Activated CD4-positive, alpha-beta T cell treated with anti-CD3 and anti-CD28 coated beads, Interleukin-10, Interleukin-2, amounts not matched to agents 100 ng/mL and 50 ng/mL, durations not matched to agents 16 hours and 8 hours (primary cell): ENCODE results near the gene MAPK8.

Experiments used
- DNase-seq: peaks from one replicate; pipeline ENCODE4 v3.0.0-alpha.2; 2020

The MAPK8 gene

DNA sequence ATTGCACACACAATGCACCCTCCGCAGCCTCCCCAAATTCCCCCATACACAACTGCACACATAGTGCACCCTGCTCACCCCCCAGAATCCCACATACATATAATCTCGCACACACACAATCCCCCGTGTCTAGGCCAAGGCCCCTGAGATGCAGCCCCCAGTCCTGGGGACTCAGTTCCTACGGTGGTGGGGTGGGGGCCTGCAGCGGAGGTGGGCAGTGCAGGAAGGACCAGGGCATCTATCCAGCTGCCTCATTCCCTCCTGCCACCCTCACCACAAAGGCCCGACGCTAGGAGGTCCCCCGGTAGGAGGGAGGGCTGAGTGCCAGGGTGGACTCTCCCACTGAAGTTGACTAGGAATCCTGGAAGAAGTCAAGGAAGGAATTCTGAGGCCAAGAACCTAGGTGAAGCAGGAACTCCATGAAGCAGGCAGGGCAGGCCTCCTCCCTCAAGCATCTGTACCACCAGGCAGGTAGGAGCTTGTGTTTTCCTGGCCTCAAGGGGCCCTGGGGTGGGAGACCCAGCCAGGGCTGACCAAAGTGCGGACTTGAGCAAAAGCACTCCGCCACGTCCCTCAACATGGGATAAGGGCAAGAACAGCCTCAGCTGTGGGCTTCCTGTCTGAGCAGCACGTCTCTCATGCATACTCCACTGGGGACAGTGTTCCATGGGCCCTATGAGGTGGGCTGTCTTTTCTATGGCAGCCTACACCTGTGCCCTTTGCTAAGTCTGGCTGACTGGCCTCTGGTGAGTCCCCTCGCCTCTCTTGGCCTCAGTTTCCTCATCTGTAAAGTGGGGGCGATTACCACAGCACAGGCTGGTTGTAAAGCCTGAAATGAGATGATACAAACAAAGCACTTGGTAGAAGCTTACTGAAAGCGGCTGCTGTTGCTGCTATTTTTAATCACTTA is 145.7 kb downstream of the MAPK8 start:
- no peak for DNase-seq

DNA sequence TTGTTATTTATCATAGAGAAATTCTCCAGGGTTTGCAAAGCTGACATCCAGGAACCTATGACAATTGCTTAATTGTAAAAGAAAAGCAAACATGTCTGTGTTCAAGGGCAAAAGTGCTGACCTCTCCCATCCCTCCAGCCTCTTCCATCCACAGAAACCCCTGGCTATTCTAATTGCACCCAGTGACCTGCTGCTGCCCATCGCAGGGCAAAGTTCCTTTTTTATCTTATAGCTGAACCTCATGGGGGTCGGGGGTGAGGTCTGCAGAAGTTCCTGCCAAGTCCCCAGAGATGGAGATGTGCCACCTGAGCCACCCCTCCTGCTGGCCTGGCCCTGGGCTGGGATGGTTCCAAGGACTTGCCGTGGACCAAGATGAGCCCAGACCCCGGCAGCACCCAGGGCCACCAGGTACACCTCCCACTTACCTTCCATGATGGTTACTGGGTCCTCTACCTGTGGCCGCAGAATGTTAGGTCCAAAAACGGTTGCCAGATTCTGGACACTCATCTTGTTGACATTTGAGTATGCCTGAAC is 146.5 kb downstream of the MAPK8 start:
- no peak for DNase-seq

DNA sequence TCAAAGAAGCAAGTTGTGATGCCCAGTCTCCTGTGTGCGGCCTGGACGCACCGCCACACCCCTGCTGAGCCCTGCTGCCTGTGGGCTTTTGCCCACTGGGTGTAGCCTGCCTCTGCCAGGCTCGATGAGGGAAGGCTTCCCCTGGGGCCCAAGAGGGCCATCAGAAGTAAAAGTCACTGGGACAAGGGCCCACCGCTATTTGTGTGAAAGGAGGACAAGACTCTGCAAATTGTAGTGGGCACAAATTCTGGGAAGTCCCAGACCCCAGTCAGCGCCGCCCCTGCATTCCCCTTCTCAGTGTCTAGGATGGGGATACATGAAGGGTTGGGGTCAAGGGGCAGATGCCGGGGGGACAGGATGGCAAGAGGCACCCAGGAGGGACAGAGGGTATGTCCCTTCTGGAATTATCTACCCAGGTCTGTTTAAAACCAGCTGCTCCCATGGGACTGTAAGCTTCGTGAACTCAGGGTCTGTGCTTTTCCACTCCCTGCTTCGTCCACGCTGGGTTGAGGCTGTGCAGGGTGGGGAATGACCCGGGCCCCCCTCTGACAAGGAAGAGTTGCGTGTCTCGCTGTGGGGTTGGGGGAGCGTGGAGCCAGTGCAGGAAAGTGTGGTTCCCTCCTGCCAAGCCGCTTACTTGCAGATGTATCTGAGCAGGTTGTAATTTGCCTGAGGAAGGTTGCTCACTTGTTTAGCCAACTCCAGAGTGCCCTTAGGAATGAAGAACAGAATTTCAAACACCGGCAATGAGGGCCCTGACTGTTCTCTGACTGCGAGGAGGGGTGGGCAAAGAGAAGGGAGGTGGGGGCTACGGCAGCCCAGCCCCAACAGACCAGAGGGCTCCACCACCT is 147.2 kb downstream of the MAPK8 start:
- DNase-seq: no peak

DNA sequence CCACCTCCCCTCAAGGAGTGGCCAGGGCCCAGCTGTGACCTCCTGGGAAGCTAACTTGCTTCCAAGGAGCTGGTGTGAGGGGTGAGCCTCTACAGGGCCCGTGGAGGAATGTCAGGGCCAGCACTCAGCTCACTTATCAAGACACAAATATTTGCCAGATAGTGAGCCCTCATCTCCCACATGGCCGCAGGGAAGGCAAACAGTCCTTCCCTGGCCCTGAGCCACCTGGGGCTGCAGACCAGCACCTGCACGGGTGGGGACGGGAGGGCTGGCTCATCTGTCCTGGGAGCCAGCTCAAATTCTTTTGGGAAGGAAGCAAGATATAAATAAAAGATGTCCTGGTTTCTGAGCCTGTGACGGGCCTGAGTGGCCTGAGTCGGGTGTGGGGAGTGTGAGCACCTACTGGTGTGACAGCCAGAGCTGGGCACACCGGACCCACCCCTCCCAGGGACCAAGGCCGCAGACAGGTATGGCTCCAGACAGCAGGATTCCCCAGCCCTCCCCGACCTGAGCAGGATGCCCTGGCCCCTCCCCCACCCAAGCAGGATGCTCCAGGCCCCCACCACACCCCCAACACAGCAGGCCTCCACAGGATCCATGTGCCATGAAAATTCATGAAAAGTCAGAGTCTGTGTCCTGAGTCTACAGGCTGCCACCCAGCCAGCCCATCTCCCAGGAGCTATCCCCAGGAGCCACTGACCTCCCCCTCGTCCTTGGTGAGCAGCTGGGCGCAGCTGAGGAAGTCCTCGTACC is 148.0 kb downstream of the MAPK8 start:
- no peak for DNase-seq

DNA sequence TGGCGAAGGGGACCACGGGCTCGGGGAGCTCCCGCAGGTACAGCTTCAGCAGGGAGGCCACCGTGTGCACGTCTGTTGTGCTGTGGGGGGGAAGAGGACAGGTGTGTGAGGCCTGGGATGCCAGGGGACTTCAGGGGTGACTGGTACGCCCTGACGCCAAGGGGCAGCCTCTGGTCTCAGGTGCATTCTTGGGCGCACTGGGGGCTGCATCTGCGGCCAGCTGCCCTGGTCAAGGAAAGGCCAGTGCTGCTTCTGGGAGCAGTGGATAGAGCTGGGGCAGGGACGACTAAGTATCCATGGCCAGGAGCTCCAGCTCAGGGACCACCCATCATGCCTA is 148.5 kb downstream of the MAPK8 start:
- no peak for DNase-seq

DNA sequence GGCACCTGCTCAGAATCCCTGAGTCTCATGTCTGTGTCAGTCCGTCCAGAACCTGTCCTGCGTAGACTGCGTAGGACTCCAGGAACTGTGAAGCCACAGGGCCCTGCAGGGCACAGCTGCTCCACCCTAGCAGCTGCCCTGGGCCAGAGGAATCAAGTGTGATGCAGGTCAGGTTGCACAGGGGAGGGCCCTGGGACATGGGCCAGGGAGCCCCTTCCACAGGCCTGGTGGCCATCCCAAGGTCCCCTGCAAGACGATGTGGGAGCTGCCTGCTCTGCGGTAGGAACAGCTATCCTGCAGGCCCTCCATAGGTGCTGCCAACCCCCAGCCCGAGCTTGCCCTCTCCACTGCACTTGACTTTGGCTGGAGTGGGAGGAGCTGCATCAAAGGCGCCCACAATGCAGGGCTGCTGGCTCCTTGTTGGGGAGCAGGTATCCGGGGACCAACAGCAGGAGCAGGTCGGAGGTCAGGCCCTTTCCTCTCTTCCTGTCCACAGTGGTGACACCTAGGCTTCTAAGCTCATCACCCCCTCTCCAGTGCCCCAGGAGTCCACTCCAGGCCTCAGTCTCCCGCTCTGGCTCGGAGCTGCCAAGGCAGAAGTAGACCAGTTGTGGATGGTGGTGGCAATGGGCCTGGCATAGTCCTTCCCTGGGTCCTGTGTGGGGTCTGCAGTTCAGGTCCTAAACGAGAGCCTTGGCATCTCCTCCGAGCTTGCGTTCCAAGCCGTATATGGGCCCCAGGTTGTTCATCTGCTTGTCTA is 149.1 kb downstream of the MAPK8 start:
- no peak for DNase-seq

DNA sequence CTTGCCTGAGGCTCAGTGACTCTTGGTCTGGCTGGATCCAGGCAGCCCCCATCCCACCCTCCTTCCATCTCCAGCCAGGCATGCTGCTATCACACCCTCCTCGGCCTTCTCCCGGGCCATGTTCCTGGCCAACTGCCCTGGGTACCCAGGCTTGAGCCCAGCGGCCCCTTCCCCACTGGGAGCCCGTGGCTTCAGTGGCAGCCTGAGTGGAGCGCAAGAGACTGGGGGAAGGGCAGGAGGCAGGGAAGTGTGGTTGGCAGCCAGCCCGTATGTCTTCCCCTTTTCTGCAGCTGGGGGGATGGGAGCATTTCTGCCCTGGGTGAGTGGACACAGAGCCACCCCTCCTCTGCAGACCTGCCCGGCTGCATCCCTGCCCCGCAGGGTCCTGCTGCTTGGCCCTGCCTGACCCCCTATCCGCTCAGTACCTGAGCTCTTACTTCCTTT is 149.9 kb downstream of the MAPK8 start:
- DNase-seq: no peak

DNA sequence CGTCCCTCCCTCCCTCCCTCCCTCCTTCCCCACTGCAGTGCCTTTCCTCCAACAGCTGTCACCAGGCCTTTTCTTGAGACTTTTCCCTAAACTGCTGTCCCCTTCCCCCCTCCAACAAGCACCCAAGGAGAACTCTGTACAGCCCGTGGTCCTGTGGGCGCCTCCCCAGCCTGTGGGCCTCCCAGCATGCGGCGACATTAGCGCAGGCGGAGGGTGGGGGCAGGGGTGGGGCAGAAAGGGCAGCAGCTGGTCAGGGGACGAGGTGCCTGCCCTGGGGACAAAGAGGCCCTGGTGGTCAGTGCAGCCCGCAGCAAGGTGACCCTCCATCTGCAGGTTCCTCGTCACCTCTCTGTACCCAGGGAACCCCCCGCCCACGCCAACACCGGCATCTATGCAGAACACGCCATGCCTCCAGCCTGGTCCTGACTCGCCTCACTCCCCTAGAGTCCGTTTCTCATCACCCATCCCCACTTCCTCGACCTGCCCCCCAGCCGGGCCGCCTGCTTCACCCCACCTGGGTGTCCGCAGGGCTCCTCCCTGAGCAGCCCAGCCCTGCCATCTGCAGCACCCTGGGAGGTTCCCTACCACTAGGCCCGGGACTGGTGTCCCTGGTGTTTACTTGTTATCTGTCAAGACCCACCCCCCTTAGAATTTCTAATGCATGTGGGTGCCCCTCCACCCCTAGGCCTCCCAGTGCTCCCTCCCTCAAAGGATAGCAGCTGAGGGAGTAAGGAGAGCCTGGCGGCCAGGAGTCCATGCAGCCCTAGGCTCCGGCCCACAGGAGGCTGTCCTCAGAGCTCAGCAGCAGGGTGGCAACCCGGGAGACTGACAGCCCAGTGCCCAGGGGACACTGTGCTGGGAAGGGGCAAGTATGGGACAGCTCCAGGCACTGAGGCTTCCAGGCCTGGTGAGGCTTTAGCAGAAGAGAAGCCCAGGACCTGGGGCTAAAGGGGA is 150.6 kb downstream of the MAPK8 start:
- DNase-seq: no peak

DNA sequence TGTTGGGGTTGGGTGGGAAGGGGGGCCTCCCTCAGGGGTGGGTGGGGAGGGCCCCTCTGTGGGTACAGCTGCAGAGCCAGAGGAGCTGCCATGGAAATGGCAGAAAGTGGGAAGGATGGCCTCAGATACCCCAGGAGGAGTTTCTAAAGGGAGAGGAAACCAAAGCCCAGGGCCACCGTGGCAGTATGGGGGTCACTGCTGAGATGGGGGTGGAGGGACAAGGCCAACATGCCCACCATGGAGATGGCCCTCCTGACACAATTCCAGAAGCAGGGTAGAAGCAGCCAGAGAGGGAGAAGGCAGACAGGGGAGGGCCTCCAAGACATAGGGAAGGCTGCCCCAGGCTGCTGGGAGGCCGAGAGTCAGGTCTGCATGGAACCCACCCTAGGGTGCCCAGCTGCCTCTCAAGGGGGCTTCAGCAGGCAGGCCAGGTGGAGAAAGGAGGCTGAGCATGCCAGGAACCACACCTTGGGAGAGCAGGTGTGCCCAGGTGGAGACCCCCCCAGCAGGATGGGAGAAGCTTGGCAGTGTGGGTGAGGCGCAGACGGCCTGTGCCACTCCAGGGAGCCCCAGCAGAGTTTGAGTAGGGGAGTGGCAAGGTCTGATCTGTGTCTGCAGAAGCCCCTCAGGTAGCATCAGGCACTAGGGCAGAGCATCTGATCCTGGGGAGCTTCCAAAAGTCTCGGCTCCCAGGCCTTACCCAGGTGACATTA is 151.6 kb downstream of the MAPK8 start:
- no peak for DNase-seq

DNA sequence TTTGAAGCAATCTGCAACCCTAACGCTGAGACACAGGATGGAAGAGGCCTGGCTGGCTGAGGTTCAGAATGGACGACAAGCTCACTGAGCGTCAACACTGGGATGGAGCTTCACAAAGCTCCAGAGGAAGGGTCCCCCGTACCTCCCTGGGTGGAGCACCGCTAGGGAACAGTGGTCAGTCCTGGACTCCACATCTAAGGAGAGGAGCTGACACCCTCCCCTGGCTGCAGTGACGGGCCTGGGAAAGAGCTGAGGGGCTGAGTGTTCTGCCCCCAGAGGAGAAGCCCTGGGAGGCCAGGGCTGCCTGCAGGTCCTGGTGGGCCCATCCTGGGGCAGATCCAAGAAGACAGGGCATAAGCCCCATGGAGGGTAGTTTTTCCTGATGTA is 152.2 kb downstream of the MAPK8 start:
- no peak for DNase-seq

DNA sequence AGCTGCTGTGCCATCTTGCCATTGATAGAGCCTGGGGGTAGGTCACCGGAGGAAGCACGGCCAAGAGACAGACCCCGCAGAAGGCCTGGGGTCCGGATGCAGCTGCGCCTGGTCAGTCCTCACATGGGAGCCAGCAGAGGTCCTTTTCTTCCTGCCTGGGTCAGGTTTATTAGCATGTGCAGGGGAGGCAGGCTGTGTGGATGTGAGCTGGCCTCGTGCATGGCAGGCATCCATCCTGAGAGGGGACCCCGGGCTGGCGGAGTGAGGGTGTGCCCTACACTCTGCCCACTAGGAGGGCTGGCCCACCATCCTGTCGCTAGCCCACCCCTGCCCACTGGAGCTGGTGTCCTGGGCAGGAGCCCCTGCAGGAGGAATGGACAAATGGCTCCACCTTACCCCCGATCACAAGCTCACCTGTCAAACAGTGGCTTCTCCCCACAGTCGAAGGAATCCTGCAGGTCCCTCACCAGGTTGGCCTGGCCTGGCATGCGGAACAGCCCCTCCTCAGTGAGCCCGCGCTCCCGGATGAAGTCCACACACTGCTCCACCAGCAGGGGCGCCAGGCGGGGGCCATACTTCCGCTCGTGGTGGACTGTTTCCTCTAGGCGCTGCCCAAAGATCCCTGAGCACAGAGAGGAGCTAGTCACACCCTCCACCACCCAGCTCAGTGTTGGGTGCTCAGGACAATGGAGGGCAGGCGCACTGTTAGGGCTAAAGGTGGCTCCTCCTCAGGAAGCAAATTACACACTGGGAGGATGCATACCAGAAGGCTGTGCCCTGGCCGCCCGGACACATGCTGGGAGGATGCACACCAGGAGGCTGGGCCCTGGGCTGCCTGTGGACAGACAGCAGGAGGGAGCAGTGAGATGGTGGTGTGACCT is 153.0 kb downstream of the MAPK8 start:
- no peak for DNase-seq

DNA sequence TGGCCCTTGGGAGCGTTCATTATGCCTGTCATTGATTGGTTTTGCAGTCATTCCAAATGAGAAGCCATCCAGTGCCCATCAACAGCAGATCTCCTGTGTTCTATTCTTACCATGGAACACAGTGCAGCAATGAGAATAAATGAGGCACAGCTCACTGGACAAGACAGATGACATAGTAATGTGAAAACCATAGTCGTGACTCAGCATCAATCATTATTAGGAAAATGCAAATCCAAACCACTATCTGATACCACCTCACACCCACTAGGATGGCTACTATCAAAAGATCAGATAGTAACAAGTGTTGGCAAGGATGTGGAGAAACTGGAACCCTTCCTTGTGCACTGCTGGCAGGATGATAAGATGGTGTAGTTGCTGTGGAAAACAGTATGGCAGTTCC is 153.7 kb downstream of the MAPK8 start:
- no peak for DNase-seq

DNA sequence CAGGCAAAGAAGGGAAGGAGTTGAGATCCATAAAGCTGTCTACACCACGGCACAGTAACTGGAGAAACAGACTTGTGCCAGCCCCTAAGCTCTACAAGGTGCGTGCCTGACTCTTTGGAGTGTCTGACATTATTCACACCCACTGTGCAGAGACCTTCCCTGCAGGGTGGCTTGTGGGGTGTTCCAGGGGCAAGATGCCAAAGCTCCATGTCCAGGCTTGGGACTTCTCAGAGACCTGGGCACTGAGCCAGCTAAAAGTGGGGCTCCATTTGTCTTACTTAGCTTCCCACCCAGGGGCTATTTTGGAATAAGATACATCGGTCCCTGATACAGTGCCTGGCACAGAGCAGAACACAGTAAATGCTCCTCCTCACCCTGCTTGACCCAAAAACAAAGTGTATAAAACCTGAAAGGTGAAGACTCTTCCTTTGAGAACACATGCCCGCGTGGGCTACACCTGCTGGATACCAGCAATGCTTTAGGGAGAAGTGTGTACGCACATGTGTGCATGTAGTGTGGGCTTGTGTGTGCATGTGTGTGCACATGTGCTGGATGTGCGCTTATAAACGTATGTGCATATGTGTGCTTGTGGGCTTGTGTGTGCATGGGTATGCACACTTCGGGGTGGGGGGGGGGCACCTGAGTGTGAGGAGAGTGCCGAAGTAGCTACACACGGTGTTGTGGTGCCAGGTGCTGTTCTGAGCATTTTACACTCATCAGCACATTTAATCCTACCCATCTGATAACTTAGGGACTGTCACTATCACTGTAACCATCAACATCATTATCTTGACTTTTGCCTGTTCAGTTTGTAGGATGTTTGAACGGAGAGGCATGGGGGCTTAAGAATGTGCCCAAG is 155.4 kb downstream of the MAPK8 start:
- no peak for DNase-seq

DNA sequence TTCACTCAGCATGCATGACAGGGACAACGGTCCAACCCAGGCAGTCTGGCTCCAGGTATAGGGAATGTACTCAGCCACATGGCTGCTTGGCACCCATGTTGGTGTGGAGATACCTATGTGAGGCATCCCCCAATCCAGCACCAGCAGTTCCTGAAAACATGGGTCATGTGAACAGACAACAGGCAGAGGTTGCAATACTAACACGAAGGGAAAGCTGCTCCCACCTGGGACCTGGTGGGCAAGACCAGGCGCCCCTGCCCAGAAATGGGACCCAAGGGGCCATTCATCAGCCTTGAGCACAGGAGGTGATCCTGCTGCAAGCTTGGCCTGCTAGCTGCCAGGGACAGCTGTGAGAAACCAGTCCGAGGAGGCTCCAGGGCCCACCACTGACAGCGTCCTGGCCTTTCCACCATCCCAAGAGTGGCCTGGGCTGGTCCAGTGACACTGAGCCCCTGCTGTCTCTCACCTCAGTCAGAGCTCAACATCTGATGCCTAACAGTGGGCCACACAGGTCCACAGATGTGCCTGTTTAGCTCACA is 156.1 kb downstream of the MAPK8 start:
- DNase-seq: no peak

DNA sequence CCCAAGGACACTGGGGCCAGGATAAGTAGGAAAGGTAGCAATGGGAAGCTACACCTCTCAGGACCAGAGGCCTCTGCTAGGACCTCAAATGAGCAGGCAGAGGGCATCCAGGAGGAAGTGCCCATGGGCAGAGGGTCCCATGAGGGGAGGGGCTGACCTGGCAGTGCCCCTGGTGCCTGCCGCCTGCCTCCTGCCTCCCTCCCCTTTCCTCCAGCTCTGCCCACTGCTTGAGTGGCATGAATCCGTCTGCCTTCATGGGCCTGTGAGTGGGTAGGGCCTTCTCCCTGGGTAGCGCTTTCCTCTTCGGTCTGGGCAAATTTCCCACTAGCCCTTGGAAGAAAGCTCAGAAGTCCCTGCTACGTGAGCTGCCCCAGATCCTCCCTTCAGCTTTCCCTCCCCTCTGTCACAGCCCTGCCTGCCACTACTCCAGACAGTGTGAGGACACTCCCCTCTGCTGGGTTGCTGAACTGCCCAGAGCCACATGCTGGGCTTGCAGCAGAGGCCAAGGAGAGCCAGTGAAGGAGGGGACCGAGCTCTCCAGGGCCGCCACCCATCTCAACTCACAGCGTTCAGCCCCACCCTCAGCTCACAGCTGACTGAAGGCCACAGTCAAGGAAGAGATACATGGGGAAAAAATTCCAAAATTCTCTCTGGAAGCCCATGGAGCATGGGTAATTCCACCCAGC is 157.0 kb downstream of the MAPK8 start:
- DNase-seq: no peak

DNA sequence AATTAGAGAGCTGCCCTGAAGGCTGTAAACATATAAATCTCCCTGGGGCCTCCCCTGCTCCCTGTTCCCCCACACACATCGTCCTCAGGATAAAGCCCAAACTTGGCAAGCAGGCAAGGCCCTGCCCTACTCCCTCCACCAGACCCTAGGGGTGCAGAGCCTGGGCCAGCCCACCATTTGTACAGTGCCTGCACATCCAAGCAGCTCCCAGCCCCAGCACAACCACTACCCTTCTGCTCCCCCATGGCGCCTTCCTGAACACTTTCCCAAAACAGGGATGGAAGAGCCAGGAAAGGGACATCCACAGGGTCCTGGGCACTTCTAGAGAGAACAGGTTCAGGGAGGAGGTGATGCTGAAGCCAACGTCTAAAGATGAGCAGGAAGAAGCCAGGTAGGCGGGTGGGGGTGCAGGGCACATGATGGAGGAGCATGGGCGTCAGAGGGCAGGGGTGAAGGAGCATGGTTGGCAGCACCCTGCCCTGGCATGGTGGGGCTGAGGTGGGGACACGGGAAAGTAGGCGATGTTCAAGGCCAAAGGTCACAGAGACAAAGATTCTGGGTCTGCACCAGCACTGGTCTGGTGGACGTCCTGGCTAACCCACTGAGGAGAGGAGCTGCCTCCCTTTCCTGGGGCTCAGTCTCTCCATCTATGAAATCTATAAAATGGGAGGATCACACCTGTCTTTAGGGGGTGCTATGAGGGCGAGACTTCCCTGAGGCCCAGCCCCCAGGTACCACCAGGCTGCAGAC is 157.8 kb downstream of the MAPK8 start:
- no peak for DNase-seq
